ENCODE results near the gene ABLIM2.
"Not testable (repeated sequence)": the region's sequence is repeated elsewhere in the genome, so short reads cannot be mapped to it uniquely, and the experiment has no call there.

Gene ABLIM2

GRCh38 chr4:7924163-7924562 lies 234.4 kb downstream of the ABLIM2 start:
- DNase-seq = no peak

- no peak for DNase-seq
These were observed 236.1 kb downstream of the ABLIM2 start for GRCh38 chr4:7922466-7922865.

- DNase-seq = no peak
These were observed 239.6 kb downstream of the ABLIM2 start for GRCh38 chr4:7918981-7919380.

GRCh38 chr4:7918187-7918586 lies 240.4 kb downstream of the ABLIM2 start:
- DNase-seq = not testable (repeated sequence)

- DNase-seq = no peak
These were observed 240.9 kb downstream of the ABLIM2 start for GRCh38 chr4:7917669-7918068.

GRCh38 chr4:7915875-7916242 lies 242.8 kb downstream of the ABLIM2 start:
- DNase-seq = no peak
